ENCODE results near the gene KIF26B. TPM values are rescaled to one million over a fixed set of nuclear protein-coding genes. Genes with fewer than 3 reads are reported as not detected.

The KIF26B gene
- total and polyA plus RNA-seq, 10 of the 15 experiments (the other 5 are each of a cell fraction or from before 2014, with no cell fraction given) = 0.35 to 11.6 (median 2.2) TPM

DNA sequence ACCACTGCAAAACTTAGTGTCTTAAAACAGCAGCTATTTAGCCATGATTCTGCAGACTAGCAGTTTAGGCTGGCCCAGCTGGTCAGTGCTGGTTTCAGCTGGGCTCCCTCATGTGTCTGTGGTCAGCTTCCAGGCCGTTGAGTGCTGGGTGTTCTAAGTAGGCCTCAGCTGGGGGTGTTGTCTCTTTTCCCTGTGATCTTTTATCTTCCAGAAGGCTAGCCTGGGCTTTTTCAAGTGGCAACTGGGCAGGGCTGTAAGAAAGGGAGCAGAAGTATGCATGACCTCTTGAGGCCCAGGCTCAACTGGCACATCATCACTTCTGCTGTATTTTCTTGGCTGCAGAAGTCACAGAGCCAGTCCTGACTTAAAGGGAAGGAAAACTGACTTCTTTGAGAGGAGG, 136.1 kb downstream of the KIF26B start:
- Histone ChIP-seq H3K9me3 (replicated peaks; ENCODE audit: control insufficient read depth, insufficient read depth, low read length) (no peaks in the 10 kb centered on the region), H3K9ac (ENCODE audit: control insufficient read depth, insufficient read depth, low read length) (no peak overlapping the region), H3K79me2 (ENCODE audit: control insufficient read depth, insufficient read depth, low read length) (no peaks in the 10 kb centered on the region), H3K36me3 (ENCODE audit: control insufficient read depth in 2 of 2, insufficient read depth in 2 of 2, low read length in 1 of 2) (no peaks in the 10 kb centered on the region), H4K20me1 (ENCODE audit: control insufficient read depth, insufficient read depth) (no peaks in the 10 kb centered on the region), H3K27ac (ENCODE audit: control insufficient read depth, insufficient read depth) (no peak overlapping the region), H3K27me3 (replicated peaks in 1 of 2; ENCODE audit: control insufficient read depth in 2 of 2, insufficient read depth in 2 of 2, low read length in 1 of 2) (peaks cover 4 to 8% of the 10 kb centered on the region in 2 experiments), H2AFZ (ENCODE audit: control insufficient read depth, low read depth, low read length) (no peak overlapping the region), H3K4me3 (no peak overlapping the region), H3K4me1 (ENCODE audit: control insufficient read depth, insufficient read depth, low read length) (no peaks in the 10 kb centered on the region), H3K4me2 (ENCODE audit: control insufficient read depth, insufficient read depth) (no peak overlapping the region)
- 0% methylated on average over 1 of the region's 1 CpG for WGBS (ENCODE audit: insufficient coverage, insufficient replicate concordance, low lambda C conversion rate, missing lambda C conversion rate)
- POLR2A ChIA-PET = no interaction called here
- no peak for DNase-seq (ENCODE audit: low read depth, low spot score)
- intact Hi-C loops (cut with micrococcal nuclease; ENCODE audit: unreplicated experiment) = no loop called here
- SMC1A ChIA-PET (ENCODE audit: uncharacterized antibody, unreplicated experiment) = no interaction called here
- in situ Hi-C loops (cut with MboI) = no loop called here
- ATAC-seq = no peak
- no TSS peak for BruUV-seq (replicated peaks)
- CTCF ChIA-PET = no interaction called here
- no peak for TF ChIP-seq SIX5 (IDR thresholded peaks at IDR 0.05; ENCODE audit: low read depth, low read length, severe bottlenecking)
- TF ChIP-seq ZNF207 (IDR thresholded peaks at IDR 0.05; ENCODE audit: borderline replicate concordance) = no peak
- no peak for TF ChIP-seq SIN3A (IDR thresholded peaks at IDR 0.05; ENCODE audit: low read depth, low read length)
- no peak for TF ChIP-seq LARP7 (IDR thresholded peaks at IDR 0.05)
- no peak for TF ChIP-seq NFIC (IDR thresholded peaks at IDR 0.05; ENCODE audit: low read depth, low read length)
- TF ChIP-seq SREBF1 (IDR thresholded peaks at IDR 0.05; ENCODE audit: low read length) = no peak
- no peak for TF ChIP-seq MTA3 (IDR thresholded peaks at IDR 0.05; ENCODE audit: borderline replicate concordance, low read length)
- no peak for TF ChIP-seq ZBED1 (IDR thresholded peaks at IDR 0.05; ENCODE audit: borderline replicate concordance)
- TF ChIP-seq MXI1 (IDR thresholded peaks at IDR 0.05; ENCODE audit: low read depth, low read length) = no peak
- no peak for TF ChIP-seq STAT3 (IDR thresholded peaks at IDR 0.05; ENCODE audit: low read depth, low read length)
- no peak for TF ChIP-seq RUNX3 (IDR thresholded peaks at IDR 0.05; ENCODE audit: low read length)
- no peak for TF ChIP-seq NFYA (IDR thresholded peaks at IDR 0.05; ENCODE audit: borderline replicate concordance, low read depth, low read length)
- no peak for TF ChIP-seq EP300 (IDR thresholded peaks at IDR 0.05; ENCODE audit: borderline replicate concordance in 1 of 2, control insufficient read depth in 1 of 2, low read depth in 2 of 2, low read length in 2 of 2)
- no peak for TF ChIP-seq CBX3 (IDR thresholded peaks at IDR 0.05; ENCODE audit: borderline replicate concordance, low read depth)
- RAD21 ChIA-PET (ENCODE audit: unreplicated experiment) = no interaction called here
- FAIRE-seq = no peak
